ENCODE data around the gene PGM3.

- TF ChIP-seq CTCF (IDR thresholded peaks at IDR 0.05; ENCODE audit: insufficient read depth, low read length, poor library complexity, severe bottlenecking): no peak
- no peak for TF ChIP-seq EZH2phosphoT487 (conservative IDR thresholded peaks at IDR 0.05; ENCODE audit: low read length)
Observed at GRCh38 chr6:83125425-83125824, 67.6 kb downstream of the PGM3 start.
